Activated CD4-positive, CD25-positive, alpha-beta regulatory T cell treated with anti-CD3 and anti-CD28 coated beads, Interleukin-2, amount 50 U/mL, for 24 hours (primary cell): ENCODE measurements around the gene CREB5.

Source experiments
- ATAC-seq, 2 donors: fragments of 150-1000 bp; cut with Tn5 transposase; one replicate each; pipeline ENCODE4 v1.10.0; 2021; ENCODE audit warnings: mild to moderate bottlenecking in 1 of 2, moderate library complexity in 1 of 2

CREB5 gene

GRCh38 chr7:28481091-28481926, 69.0 kb downstream of the CREB5 start:
- no peak for ATAC-seq

- no peak for ATAC-seq
Measured at GRCh38 chr7:28483112-28483511, 70.8 kb downstream of the CREB5 start.

- no peak for ATAC-seq
Measured at GRCh38 chr7:28483908-28484605, 71.7 kb downstream of the CREB5 start.

- ATAC-seq: no peak
Measured at GRCh38 chr7:28484606-28484935, 72.3 kb downstream of the CREB5 start.

- no peak for ATAC-seq
Measured at GRCh38 chr7:28487487-28487886, 75.2 kb downstream of the CREB5 start.

- no peak for ATAC-seq
Measured at GRCh38 chr7:28488061-28488791, 75.9 kb downstream of the CREB5 start.

GRCh38 chr7:28490831-28491230, 78.5 kb downstream of the CREB5 start:
- ATAC-seq: no peak

GRCh38 chr7:28493477-28493876, 81.2 kb downstream of the CREB5 start:
- ATAC-seq: no peak

- ATAC-seq: no peak
Measured at GRCh38 chr7:28497009-28497408, 84.7 kb downstream of the CREB5 start.

- ATAC-seq: no peak
Measured at GRCh38 chr7:28498636-28499035, 86.3 kb downstream of the CREB5 start.

- ATAC-seq: no peak
Measured at GRCh38 chr7:28500138-28500537, 87.8 kb downstream of the CREB5 start.

GRCh38 chr7:28502408-28502807, 90.1 kb downstream of the CREB5 start:
- no peak for ATAC-seq

GRCh38 chr7:28503396-28503795, 91.1 kb downstream of the CREB5 start:
- ATAC-seq: no peak

- ATAC-seq: no peak
Measured at GRCh38 chr7:28505014-28505413, 92.7 kb downstream of the CREB5 start.

- no peak for ATAC-seq
Measured at GRCh38 chr7:28505867-28506266, 93.5 kb downstream of the CREB5 start.

GRCh38 chr7:28507525-28508282, 95.4 kb downstream of the CREB5 start:
- no peak for ATAC-seq

GRCh38 chr7:28509251-28510025, 97.1 kb downstream of the CREB5 start:
- ATAC-seq: no peak

GRCh38 chr7:28510026-28510369, 97.7 kb downstream of the CREB5 start:
- ATAC-seq: no peak

GRCh38 chr7:28512668-28513440, 100.5 kb downstream of the CREB5 start:
- ATAC-seq: no peak

- ATAC-seq: no peak
Measured at GRCh38 chr7:28516390-28517172, 104.3 kb downstream of the CREB5 start.

- no peak for ATAC-seq
Measured at GRCh38 chr7:28517206-28517605, 104.9 kb downstream of the CREB5 start.
